ENCODE results near the gene ABCC5.
"Not testable (repeated sequence)": the region's sequence is repeated elsewhere in the genome, so short reads cannot be mapped to it uniquely, and the experiment has no call there.

ABCC5 gene

GRCh38 chr3:184011230-184011876 is 6.3 kb downstream of the ABCC5 start:
- H2AFZ ChIP-seq (ENCODE audit: low read depth, low read length, severe bottlenecking) = no peak overlapping the region
- TF ChIP-seq CTCF (IDR thresholded peaks at IDR 0.05; ENCODE audit: insufficient read depth, low read length, poor library complexity, severe bottlenecking) (no peak), EZH2phosphoT487 (conservative IDR thresholded peaks at IDR 0.05; ENCODE audit: low read length) (no peak)
- 0 out of 2 replicates have a peak, but pooled peaks cover 4% of the 10 kb centered on the region for H3K36me3 ChIP-seq (ENCODE audit: low read length)
- no peaks in the 10 kb centered on the region for H4K20me1 ChIP-seq (ENCODE audit: low read depth, low read length)
- H3K9me2 ChIP-seq (replicated peaks; ENCODE audit: insufficient read depth, low read length) = no peaks in the 10 kb centered on the region
- no peaks in the 10 kb centered on the region for H3K9me3 ChIP-seq (ENCODE audit: insufficient read depth, low read length)
- H3K4me3 ChIP-seq (ENCODE audit: insufficient read depth, low read length, poor library complexity, severe bottlenecking) = no peak overlapping the region
- H3K27me3 ChIP-seq (ENCODE audit: low read length) = no peaks in the 10 kb centered on the region
- H3F3A ChIP-seq (ENCODE audit: insufficient read depth) = peaks cover 33% of the 10 kb centered on the region
- no peak overlapping the region for H3K27ac ChIP-seq (ENCODE audit: low read depth, low read length)
- H3K4me2 ChIP-seq (ENCODE audit: low read depth, low read length, poor library complexity, severe bottlenecking) = no peak overlapping the region
- no peaks in the 10 kb centered on the region for H3K79me2 ChIP-seq (ENCODE audit: insufficient read depth, low read length)
- H3K9ac ChIP-seq (ENCODE audit: low read length) = no peak overlapping the region

- H3K9me2 ChIP-seq (replicated peaks; ENCODE audit: insufficient read depth, low read length) = no peaks in the 10 kb centered on the region
- no peaks in the 10 kb centered on the region for H4K20me1 ChIP-seq (ENCODE audit: low read depth, low read length)
- TF ChIP-seq CTCF (IDR thresholded peaks at IDR 0.05; ENCODE audit: insufficient read depth, low read length, poor library complexity, severe bottlenecking) = no peak
- TF ChIP-seq EZH2phosphoT487 (conservative IDR thresholded peaks at IDR 0.05; ENCODE audit: low read length) = no peak
- H3K4me2 ChIP-seq (ENCODE audit: low read depth, low read length, poor library complexity, severe bottlenecking) = peak overlapping the region; percentile 91
- H3K9ac ChIP-seq (ENCODE audit: low read length) = peak overlapping the region; percentile 37
- H3K9me3 ChIP-seq (ENCODE audit: insufficient read depth, low read length) = no peaks in the 10 kb centered on the region
- H3K27me3 ChIP-seq (ENCODE audit: low read length) = no peaks in the 10 kb centered on the region
- no peaks in the 10 kb centered on the region for H3K79me2 ChIP-seq (ENCODE audit: insufficient read depth, low read length)
- H2AFZ ChIP-seq (ENCODE audit: low read depth, low read length, severe bottlenecking) = peak overlapping the region; percentile 38
- peak overlapping the region; percentile 13 for H3K4me3 ChIP-seq (ENCODE audit: insufficient read depth, low read length, poor library complexity, severe bottlenecking)
- H3F3A ChIP-seq (ENCODE audit: insufficient read depth) = peaks cover 33% of the 10 kb centered on the region
- no peaks in the 10 kb centered on the region for H3K36me3 ChIP-seq (ENCODE audit: low read length)
- H3K27ac ChIP-seq (ENCODE audit: low read depth, low read length) = peak overlapping the region; percentile 80
These were observed 9.5 kb downstream of the ABCC5 start for GRCh38 chr3:184008161-184008560.

GRCh38 chr3:184007143-184007813 is 10.4 kb downstream of the ABCC5 start:
- H3F3A ChIP-seq (ENCODE audit: insufficient read depth) = peaks cover 33% of the 10 kb centered on the region
- H3K27me3 ChIP-seq (ENCODE audit: low read length) = not testable (repeated sequence)
- peak overlapping the region; percentile 91 for H3K4me2 ChIP-seq (ENCODE audit: low read depth, low read length, poor library complexity, severe bottlenecking)

GRCh38 chr3:184005941-184006507 is 11.7 kb downstream of the ABCC5 start:
- H3K9me3 ChIP-seq (ENCODE audit: insufficient read depth, low read length) = no peaks in the 10 kb centered on the region
- H3K27ac ChIP-seq (ENCODE audit: low read depth, low read length) = peak overlapping the region; percentile 85
- peaks cover 33% of the 10 kb centered on the region for H3F3A ChIP-seq (ENCODE audit: insufficient read depth)
- H4K20me1 ChIP-seq (ENCODE audit: low read depth, low read length) = no peaks in the 10 kb centered on the region
- no peaks in the 10 kb centered on the region for H3K36me3 ChIP-seq (ENCODE audit: low read length)
- TF ChIP-seq CTCF (IDR thresholded peaks at IDR 0.05; ENCODE audit: insufficient read depth, low read length, poor library complexity, severe bottlenecking) (no peak), EZH2phosphoT487 (conservative IDR thresholded peaks at IDR 0.05; ENCODE audit: low read length) (no peak)
- peak overlapping the region; percentile 62 for H2AFZ ChIP-seq (ENCODE audit: low read depth, low read length, severe bottlenecking)
- peak overlapping the region; percentile 91 for H3K4me2 ChIP-seq (ENCODE audit: low read depth, low read length, poor library complexity, severe bottlenecking)
- H3K27me3 ChIP-seq (ENCODE audit: low read length) = no peaks in the 10 kb centered on the region
- H3K4me3 ChIP-seq (ENCODE audit: insufficient read depth, low read length, poor library complexity, severe bottlenecking) = peak overlapping the region; percentile 26
- H3K9me2 ChIP-seq (replicated peaks; ENCODE audit: insufficient read depth, low read length) = no peaks in the 10 kb centered on the region
- no peaks in the 10 kb centered on the region for H3K79me2 ChIP-seq (ENCODE audit: insufficient read depth, low read length)
- H3K9ac ChIP-seq (ENCODE audit: low read length) = peak overlapping the region; percentile 44

More at GRCh38 chr3:184007143-184007813, 10.4 kb downstream of the ABCC5 start:
- peak overlapping the region; percentile 38 for H2AFZ ChIP-seq (ENCODE audit: low read depth, low read length, severe bottlenecking)
- H3K4me3 ChIP-seq (ENCODE audit: insufficient read depth, low read length, poor library complexity, severe bottlenecking); H3K36me3 ChIP-seq (ENCODE audit: low read length); H3K9me3 ChIP-seq (ENCODE audit: insufficient read depth, low read length); H3K9me2 ChIP-seq (replicated peaks; ENCODE audit: insufficient read depth, low read length); H3K79me2 ChIP-seq (ENCODE audit: insufficient read depth, low read length); H4K20me1 ChIP-seq (ENCODE audit: low read depth, low read length): not testable (repeated sequence)
- peak overlapping the region; percentile 80 for H3K27ac ChIP-seq (ENCODE audit: low read depth, low read length)
- H3K9ac ChIP-seq (ENCODE audit: low read length) = peak overlapping the region; percentile 37
